Limb (tissue), 2 donors: Measurements from ENCODE around the gene DNAI2.
A peak's percentile ranks its signal among the peaks of the same experiment; 100 is the strongest.
"Not testable (repeated sequence)": the region's sequence is repeated elsewhere in the genome, so short reads cannot be mapped to it uniquely, and the experiment has no call there.

Experiments
- DNase-seq, 2 donors: peaks; one replicate each; pipeline ENCODE4 v3.0.0-alpha.2; 2016; ENCODE audit errors: extremely low spot score in 2 of 2

DNAI2 gene

DNA sequence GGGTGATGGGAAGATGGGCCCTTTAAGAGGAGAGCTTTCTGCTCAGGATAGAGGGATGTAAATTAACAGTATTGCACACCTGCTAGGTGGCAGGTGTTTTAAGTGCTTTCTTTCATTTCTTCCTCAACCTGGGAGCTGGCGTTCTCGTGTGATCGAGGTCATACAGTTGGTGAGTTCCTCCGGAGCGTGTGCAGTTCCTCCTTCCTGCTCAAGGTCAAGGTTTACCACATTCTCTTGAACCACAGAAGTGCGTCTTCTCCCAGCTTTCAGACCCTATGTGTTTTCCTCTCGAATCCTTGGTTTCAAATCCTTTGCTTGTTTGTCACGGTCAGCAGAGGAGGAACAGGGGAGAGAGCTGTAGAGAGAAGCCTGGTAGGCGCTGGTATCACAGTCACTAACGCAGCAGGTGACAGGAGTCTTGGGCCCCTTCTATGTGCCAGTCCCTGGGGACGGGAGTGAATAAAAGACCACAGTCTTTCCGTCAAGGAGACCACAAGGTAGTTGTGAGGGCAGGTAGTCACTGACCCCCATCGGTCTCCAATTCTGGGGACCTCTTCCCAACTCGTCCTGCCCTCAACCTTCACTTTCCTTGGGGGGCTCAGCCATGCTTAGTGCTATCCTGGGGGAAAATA, 791 bp downstream of the DNAI2 start:
- DNase-seq, result no peak

DNA sequence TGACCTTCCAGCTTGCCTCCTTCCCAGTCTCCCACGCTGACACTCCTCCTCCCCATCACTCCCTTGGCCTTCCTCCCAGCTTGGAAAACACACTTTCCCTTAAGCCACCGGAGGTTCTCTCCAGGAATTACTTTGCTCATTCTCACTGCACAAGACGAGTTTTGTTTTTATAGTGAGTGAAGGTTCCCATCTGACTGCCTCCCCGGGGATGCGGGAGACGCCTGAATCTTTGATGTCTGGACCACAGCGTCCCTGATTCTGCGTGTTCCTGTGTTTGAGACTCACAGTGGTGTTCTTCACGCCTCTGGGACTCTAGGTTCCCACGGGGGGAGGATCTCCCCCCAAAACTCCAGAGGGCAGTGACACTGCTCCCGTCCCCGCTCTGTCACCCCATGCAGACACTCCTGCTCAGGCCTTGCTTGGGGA, 2.0 kb downstream of the DNAI2 start:
- no peak for DNase-seq

DNA sequence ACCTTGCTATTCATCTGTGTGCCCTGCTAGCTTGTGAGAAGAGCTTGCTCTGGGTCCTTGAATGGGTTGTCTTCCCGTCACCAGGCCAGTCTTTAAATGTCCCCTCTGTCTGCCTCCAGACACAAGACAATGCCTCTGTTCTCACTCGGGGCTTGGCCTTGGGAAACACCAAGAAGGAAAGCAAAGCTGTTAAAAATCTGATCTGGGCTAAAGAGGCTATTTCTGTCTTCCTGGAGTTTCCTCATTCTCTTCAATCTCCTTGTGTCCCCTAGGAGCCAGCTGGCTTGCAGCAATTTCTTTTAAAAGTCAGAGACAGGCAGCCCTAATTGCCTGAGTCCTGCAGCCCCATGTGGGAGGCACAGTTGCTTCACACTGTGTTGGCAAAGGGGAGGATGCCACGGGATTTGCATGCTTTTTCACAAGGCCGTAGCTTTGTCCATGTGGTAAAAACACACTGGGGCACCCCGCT, 2.5 kb downstream of the DNAI2 start:
- no peak for DNase-seq

DNA sequence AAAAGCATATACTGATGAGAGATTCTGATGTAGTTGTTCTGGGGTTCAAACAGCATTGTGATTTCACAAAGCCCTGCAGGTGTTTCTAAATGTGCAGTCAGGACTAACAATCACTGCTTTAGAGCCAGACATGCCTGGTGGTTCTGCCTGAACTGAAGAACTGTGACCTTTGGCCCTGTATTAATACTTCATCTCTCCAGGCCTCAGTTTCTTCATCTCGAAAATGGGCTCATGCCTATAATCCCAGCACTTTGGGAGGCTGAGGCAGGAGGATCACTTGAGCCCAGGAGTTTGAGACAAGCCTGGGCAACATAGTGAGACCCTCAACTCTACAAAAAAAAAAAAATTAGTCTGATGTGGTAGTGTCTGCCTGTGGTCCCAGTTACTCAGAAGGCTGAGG, 3.9 kb downstream of the DNAI2 start:
- no peak for DNase-seq

DNA sequence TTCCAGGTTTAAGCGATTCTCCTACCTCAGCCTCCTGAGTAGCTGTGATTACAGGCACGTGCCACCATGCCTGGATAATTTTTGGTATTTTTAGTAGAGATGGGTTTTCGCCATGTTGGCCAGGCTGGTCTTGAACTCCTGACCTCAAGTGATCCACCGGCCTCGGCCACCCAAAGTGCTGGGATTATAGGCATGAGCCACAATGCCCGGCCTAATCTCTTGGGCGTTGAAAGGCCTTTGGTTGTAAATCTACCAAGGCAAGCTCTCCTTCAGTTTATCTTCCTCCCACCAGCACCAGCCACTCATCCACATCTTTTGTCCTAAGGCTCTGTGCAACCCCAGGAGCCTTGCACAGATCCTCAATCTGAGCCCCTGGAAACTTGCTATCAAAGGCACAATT, 5.6 kb downstream of the DNAI2 start:
- DNase-seq, result not testable (repeated sequence)

DNA sequence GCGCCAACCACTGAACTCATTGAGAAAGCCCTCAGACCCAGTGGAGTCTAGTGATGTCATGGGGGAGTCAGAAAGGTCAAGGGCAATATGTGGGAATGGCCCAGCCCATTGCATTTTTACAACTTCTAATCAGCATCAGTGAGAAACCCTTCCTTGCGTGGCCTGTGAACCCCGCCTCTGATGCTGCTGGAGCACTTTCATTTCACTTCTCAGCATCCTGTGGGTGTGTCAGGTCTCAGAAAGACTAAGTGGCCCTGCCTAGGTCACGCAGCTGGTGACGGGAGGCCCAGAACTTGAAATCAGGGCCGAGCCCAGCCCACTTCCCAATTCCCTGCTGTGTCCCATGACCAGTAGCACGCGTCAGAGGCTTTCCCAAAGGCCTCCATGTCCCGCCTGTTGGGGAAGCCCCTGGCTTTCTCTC, 6.1 kb downstream of the DNAI2 start:
- no peak for DNase-seq

DNA sequence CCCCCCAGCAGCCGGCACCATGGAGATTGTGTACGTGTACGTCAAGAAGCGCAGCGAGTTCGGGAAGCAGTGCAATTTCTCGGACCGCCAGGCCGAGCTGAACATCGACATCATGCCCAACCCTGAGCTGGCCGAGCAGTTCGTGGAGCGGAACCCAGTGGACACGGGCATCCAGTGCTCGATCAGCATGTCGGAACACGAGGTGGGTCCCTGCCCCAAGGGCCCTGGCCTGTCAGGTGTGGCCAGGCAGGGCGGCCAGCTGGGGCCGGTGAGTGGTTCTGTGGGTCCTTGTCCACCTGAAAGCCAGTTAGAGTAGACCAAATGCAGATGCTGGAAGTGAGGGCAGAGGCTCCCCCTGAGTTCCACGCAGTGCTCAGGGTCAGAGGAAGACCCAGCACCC, 7.8 kb downstream of the DNAI2 start:
- no peak for DNase-seq

DNA sequence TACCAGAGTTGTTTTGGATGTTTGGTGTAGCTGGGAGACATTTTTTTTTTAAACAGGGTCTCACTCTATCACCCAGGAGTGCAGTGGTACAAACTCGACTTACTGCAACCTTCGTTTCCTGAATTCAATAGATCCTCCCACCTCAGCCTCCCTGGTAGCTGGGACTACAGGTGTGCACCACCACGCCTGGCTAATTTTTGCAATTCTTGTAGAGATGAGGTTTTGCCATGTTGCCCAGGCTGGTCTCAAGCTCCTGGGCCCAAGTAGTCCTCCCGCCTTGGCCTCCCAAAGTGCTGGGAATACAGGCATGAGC, 8.2 kb downstream of the DNAI2 start:
- not testable (repeated sequence) for DNase-seq

DNA sequence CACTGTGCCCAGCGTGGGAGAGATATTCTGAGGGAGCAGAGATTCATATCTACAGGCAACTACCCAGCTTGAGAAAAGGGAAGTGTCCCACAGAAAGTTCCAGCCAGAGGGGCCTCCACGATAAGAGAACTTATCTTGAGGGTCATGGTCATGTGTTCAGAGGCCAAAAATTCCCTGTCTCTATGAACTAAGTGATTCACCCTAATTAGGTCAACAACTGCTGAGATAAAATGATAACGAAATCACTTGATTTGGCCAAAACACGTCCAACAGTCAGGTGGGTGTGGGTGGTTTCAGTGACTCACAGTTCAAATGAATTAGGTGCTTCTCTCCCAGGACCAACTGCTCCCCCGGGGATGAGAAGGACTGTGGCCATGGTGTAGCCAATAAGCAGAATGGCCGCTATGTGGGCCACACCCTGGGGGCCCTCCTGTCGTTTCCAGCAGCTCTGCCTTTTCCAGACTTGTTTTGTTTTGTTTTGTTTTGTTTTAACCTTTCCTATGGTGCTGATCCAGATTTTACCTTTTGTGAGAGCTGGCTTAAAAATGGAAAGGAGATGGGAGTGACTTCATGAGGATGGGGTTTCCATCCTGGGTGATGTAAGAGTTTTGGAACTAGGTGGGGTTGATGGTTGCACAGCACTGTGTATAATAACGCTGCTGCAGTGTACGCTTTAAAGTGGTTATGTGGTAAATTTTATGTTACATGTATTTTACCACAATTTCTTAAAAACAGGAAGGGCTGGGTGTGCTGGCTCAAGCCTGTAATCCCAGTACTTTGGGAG, 8.7 kb downstream of the DNAI2 start:
- DNase-seq, result no peak

DNA sequence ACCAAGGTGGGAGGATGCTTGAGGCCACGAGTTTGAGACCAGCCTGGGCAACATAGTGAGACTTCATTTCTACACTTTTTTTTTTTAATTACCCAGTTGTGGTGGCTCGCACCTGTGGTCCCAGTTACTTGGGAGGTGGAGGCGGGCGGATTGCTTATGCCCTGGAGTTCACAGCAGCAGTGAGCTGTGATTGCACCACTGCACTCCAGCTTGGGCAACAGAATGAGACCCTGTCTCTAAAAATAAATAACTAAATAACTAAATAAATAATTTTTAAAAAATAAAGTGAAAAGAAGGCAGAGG, 9.3 kb downstream of the DNAI2 start:
- DNase-seq, result no peak

DNA sequence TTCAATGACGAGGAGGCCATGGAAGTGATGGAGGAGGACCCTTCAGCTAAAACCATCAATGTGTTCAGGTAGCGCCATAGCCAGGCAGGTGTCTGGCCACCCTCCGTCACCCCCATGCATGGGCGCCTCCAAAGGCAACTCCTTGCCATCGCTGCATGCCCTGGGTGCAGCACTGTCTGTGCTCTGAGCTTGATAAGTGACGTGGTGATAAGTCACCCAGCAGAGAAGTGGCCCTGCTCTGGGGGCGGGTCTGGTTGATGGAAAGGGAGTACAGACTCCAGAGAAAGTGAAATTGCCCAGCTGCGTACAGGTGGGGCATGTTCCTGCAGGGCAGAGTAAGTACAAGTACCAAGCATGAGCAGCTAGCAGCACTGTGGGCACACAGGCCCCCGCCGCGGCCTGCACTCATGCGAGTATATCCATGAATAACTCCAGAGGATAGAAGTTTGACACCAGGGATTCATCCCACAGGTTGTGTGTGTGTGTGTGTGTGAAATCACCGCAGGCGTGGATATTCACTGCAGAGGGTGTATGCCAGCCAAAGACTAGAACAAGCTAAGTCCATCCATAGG, 13.1 kb downstream of the DNAI2 start:
- no peak for DNase-seq

DNA sequence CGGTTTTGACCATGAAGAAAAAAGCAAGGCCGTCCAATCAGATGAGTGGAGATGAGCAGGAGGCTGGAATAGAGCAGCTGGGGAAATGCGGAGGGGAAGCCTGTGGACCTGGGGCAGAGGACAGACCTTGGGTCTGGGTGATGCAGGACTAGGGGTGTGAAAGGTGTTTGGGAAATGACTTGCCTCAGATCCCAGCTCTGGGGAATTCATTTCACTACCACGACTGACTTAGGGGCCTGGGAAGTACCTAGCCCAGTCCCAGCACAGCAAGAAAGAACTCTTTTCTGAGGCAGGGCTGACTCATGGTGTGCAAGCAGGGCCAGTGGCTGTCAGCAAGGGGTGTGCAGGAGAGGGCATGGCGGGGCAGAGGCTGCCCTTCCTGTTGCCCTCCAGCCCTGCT, 14.8 kb downstream of the DNAI2 start:
- no peak for DNase-seq

DNA sequence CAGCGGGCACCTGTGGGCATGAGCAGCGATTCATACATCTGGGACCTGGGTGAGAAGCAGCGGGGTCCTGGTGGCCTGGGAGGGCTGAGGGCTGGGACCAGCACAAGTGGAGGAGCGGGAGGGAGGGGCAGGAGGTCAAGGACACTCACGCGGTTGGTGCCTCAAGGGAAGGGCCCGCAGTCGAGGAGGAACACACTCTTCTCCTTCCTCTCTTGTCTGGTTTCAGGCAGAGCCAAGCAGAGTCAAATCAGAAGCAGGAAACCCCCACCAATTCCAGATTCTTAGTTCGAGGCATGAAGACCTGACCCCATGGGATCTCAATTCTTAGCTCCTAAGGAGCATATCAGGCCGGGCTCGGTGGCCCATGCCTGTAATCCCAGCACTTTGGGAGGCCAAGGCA, 15.7 kb downstream of the DNAI2 start:
- no peak for DNase-seq

DNA sequence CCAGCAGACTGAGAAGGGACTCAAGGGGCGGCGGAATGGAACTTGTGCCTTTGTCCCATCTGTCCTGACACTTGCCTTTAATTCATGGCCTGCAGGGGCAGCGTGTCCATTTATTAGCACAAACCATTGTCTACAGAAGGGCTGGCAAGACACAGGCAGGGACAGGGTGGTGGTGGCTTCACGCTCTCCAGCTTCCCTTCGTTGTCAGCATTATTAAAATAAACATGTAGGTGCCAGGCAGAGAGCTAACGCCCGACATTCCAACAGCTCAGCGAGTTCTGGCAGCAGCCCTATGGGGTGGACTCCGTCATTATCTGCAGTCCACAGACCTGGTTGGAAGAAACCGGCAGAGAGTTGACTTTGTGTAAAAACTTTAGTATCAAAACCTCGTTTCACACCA, 16.3 kb downstream of the DNAI2 start:
- DNase-seq, result no peak

DNA sequence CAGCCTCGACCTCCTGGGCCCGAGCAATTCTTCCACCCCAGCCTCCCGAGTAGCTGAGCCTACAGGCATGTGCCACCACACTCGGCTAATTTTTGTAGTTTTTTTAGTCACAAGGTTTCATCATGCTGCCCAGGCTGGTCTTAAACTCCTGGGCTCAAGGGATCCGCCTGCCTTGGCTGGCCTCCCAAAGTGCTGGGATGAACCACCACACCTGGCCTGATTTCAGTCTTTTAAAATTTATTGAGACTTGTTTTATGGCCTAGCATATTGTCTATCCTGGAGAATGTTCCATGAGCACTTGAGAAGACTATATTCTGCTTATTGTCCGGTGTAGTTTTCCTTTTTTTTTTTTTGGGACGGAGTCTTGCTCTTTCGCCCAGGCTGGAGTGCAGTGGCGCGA, 18.5 kb downstream of the DNAI2 start:
- no peak for DNase-seq

DNA sequence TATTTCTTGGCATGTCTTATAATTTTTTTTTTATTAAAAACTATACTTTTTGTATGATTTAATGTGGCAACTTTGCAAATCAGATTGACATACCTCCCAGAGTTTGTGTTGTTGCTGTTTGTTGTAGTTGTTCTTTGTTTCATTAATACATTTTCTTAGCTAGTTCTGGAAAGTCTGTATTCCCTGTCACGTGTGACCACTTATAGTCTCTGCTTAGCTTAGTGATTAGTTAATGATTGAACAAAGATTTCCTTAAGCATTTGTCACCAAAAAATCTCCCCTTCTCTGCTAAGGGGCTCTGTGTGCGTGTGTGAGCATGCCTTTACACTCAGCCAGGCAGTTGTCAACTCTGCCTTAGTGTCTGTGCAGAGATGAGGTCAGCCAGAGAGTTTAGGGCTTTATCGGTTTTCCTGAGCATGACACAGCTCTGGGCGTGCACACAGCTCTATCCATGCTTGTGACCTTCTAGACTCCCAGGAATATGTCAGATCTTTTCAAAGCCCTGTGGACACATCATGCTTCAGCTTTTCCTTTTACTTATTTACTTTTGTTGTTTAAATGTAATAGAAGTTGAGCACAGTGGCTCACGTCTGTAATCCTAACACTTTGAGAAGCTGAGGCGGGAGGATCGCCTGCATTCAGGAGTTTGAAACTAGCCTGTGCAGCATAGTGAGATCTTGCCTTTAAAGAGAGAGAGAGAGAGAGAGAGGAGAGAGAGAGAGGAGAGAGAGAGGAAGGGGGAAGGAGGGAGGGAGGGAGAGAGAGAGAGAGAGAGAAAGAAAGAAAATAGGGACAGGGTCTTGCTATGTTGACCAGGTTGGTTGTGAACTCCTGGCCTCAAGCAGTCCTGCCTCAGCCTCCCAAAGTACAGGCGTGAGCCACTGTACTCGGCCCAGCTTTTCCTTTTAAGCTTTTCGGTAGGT, 21.9 kb downstream of the DNAI2 start:
- no peak for DNase-seq

DNA sequence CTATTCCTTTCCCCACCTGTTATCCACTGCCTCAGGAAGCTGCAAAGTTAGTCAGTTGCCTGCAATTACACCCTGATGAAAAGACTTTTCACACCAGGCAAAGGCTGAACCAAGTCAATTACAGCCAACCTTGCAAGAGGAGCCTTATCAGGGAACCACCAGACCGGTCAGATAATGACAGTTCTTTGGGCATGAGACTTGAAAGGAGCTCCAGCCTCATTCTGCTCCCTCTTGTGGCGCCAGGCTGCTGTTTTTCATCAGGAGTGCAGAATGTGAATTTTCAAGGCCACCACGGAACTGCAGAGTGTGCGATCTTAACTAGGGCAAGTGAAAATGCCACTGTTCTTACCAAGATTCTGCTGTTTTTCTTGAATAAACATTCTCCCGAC, 22.5 kb downstream of the DNAI2 start:
- DNase-seq, result peak; percentile 55 to 66

DNA sequence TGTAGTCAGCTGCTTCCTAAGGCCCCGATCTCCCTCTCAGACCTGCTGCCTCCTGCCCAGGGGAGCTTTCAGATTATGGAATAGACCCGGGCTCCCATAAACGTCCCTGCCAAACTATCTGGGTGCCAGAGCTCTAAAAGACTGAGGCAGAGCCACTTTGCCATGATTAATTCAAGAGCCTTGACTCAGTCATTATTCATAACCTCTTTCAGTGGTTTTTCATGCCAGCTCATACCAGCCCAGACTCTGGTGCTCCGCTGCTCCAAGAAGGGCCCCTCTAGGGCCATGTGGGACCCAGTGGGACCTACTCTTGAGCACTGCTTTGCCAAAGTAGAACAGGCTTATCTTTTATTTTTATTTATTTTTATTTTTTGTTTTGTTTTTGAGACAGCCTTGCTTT, 23.9 kb downstream of the DNAI2 start:
- no peak for DNase-seq

DNA sequence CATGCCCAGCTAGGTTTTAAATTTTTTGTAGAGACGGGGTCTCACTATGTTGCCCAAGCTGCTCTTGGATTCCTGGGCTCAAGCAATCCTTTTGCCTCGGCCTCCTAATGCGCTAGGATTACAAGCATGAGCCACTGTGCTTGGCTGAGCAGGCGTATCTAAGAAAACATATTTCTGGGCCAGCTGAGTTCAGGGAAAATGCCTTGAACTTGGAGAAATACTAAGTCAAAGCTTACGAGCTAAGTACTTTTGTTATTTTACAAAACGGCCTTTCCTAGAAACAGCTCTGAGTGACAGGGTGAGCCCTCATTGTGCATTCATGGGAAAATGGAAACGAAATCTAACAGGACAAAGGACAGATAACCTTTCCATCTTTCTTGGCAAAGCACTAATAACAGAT, 24.7 kb downstream of the DNAI2 start:
- DNase-seq, result no peak

DNA sequence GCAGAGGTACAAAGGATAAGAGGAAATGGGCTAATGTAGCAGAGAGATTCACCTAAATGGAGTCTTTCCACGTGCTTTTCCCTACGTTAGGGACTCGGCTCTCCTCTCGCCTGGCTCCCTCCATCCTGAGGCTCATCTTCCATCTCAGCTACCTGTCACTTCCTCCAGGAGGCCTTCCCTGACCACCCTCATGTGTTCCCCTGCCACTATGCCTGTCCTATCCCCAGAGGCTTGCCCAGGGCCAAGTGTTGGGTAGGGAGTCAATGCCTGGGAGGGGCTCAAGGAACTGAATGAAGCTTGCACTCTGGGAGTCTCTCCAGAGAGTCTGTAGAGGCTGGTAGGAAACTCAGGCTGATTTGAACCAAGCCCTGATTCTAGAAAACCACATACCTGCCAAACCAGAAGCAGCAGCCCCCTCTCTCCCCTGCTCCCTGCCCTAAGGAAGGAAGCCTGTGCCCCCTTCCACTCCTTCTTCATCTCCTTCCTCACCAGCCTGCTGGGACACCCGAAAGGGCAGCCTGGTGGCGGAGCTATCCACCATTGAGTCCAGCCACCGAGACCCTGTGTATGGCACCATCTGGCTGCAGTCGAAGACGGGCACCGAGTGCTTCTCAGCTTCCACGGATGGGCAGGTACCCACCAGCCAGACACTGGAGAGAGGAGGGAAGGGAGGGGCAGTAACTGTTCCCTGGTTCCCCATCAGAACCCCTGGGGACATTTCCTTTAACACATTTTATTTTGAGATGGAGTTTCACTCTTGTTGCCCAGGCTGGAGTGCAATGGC, 25.4 kb downstream of the DNAI2 start:
- no peak for DNase-seq

DNA sequence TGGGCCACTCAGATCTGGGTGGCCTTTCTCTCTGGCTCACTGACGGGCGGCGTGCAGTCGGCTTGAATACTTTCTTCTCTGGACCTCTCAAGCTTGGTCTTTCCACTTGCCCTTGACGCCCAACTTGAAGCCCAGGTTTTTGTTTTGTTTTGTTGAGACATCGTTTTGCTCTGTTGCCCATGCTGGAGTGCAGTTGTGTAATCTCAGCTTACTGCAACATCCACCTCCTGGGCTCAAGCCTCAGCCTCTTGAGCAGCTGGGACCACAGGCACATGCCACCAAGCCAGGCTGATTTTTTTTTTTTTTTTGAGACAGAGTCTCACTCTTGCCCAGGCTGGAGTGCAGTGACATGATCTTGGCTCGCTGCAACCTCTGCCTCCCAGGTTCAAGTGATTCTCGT, 29.3 kb downstream of the DNAI2 start:
- DNase-seq, result no peak
